Large intestine (tissue), 3 donors: ENCODE results near the gene MAP7D3. TPM values are rescaled to one million over a fixed set of nuclear protein-coding genes. Genes with fewer than 3 reads are reported as not detected.
"Not testable (repeated sequence)": the region's sequence is repeated elsewhere in the genome, so short reads cannot be mapped to it uniquely, and the experiment has no call there.

ENCODE experiments used
- DNase-seq, 2 donors: peaks; one replicate each; pipeline versions ENCODE4 v3.0.0 to v3.0.0-alpha.2; 2013
- H3K27ac ChIP-seq: one replicate; pipeline ENCODE4 v1.5.1; 2013; ENCODE audit warnings: low read length
- H3K27me3 ChIP-seq: 2 replicates; pipeline ENCODE4 v1.6.1; 2013; ENCODE audit warnings: low read length; ENCODE audit not compliant: control insufficient read depth, insufficient read depth
- H3K36me3 ChIP-seq: 2 replicates; pipeline ENCODE4 v1.6.1; 2013; ENCODE audit warnings: low read length; ENCODE audit not compliant: control insufficient read depth, insufficient read depth
- H3K4me1 ChIP-seq: one replicate; pipeline ENCODE4 v1.6.1; 2013; ENCODE audit warnings: low read length; ENCODE audit not compliant: control insufficient read depth, insufficient read depth
- H3K4me3 ChIP-seq: one replicate; pipeline ENCODE4 v1.5.1; 2013; ENCODE audit warnings: low read length
- H3K9me3 ChIP-seq: one replicate; pipeline ENCODE4 v1.6.1; 2013; ENCODE audit warnings: mild to moderate bottlenecking, low read depth, low read length, moderate library complexity; ENCODE audit not compliant: control insufficient read depth
- WGBS: methylation state at CpG from one replicate; pipeline ENCODE4 v1.1.5; 2013; ENCODE audit warnings: low lambda C conversion rate; ENCODE audit not compliant: insufficient coverage; 5-methylcytosine and 5-hydroxymethylcytosine counted together
- polyA plus RNA-seq: library from polyadenylated mRNA; unstranded; fragments of 120-200 nt; gene quantifications from one replicate; pipeline ENCODE4 v1.2.1, GENCODE V29; 2013

The MAP7D3 gene
- polyA plus RNA-seq, 1 donor = 5.5 TPM

GRCh38 chrX:136250191-136251040, 784 bp downstream of the MAP7D3 start:
- H3K36me3 ChIP-seq = no peaks in the 10 kb centered on the region
- no peaks in the 10 kb centered on the region for H3K4me1 ChIP-seq
- H3K27me3 ChIP-seq = peaks cover 14% of the 10 kb centered on the region
- H3K9me3 ChIP-seq = no peaks in the 10 kb centered on the region
- peak in 1 of 2 donors; percentile 26 for DNase-seq
- WGBS = no CpG with 5 or more reads among the region's 53 CpGs
- H3K27ac ChIP-seq = no peak overlapping the region
- H3K4me3 ChIP-seq = peak overlapping the region; percentile 46

- Histone ChIP-seq H3K27me3 (peaks cover 11% of the 10 kb centered on the region), H3K36me3 (peaks cover 6% of the 10 kb centered on the region), H3K27ac (no peak overlapping the region), H3K9me3 (no peaks in the 10 kb centered on the region), H3K4me1 (no peaks in the 10 kb centered on the region), H3K4me3 (no peak overlapping the region)
- DNase-seq = no peak
- no CpG with 5 or more reads among the region's 6 CpGs for WGBS
These were observed 5.0 kb downstream of the MAP7D3 start for GRCh38 chrX:136246201-136246600.

GRCh38 chrX:136237849-136238248, 13.4 kb downstream of the MAP7D3 start:
- no CpG with 5 or more reads among the region's 4 CpGs for WGBS
- not testable (repeated sequence) for H3K4me3 ChIP-seq, H3K27me3 ChIP-seq, H3K4me1 ChIP-seq, DNase-seq, H3K9me3 ChIP-seq, H3K27ac ChIP-seq, H3K36me3 ChIP-seq

- H3K4me1 ChIP-seq = no peaks in the 10 kb centered on the region
- no peaks in the 10 kb centered on the region for H3K9me3 ChIP-seq
- no peak for DNase-seq
- H3K36me3 ChIP-seq = no peaks in the 10 kb centered on the region
- H3K27me3 ChIP-seq = no peaks in the 10 kb centered on the region
- no CpG with 5 or more reads among the region's 3 CpGs for WGBS
- no peak overlapping the region for H3K27ac ChIP-seq
- no peak overlapping the region for H3K4me3 ChIP-seq
These were observed 14.1 kb downstream of the MAP7D3 start for GRCh38 chrX:136237074-136237473.

- Histone ChIP-seq H3K9me3 (no peaks in the 10 kb centered on the region), H3K27ac (no peak overlapping the region), H3K36me3 (no peaks in the 10 kb centered on the region), H3K4me3 (no peak overlapping the region), H3K4me1 (no peaks in the 10 kb centered on the region), H3K27me3 (no peaks in the 10 kb centered on the region)
- no peak for DNase-seq
- no CpG with 5 or more reads among the region's 3 CpGs for WGBS
These were observed 22.4 kb downstream of the MAP7D3 start for GRCh38 chrX:136228839-136229207.

GRCh38 chrX:136227948-136228838, 23.0 kb downstream of the MAP7D3 start:
- DNase-seq = no peak
- no peak overlapping the region for H3K4me3 ChIP-seq
- 93% methylated on average over 3 of the region's 8 CpGs for WGBS
- H3K4me1 ChIP-seq = no peaks in the 10 kb centered on the region
- no peak overlapping the region for H3K27ac ChIP-seq
- H3K36me3 ChIP-seq = no peaks in the 10 kb centered on the region
- H3K27me3 ChIP-seq = no peaks in the 10 kb centered on the region
- no peaks in the 10 kb centered on the region for H3K9me3 ChIP-seq

GRCh38 chrX:136227074-136227473, 24.1 kb downstream of the MAP7D3 start:
- Histone ChIP-seq H3K27me3 (no peaks in the 10 kb centered on the region), H3K36me3 (peaks cover 2% of the 10 kb centered on the region)

GRCh38 chrX:136221851-136222513, 29.2 kb downstream of the MAP7D3 start:
- DNase-seq = no peak
- H3K9me3 ChIP-seq = no peaks in the 10 kb centered on the region
- H3K36me3 ChIP-seq = peaks cover 5% of the 10 kb centered on the region
- H3K4me3 ChIP-seq = no peak overlapping the region
- no CpG with 5 or more reads among the region's 3 CpGs for WGBS
- no peaks in the 10 kb centered on the region for H3K27me3 ChIP-seq
- no peaks in the 10 kb centered on the region for H3K4me1 ChIP-seq
- no peak overlapping the region for H3K27ac ChIP-seq

More at GRCh38 chrX:136227074-136227473, 24.1 kb downstream of the MAP7D3 start:
- Histone ChIP-seq H3K4me3 (no peak overlapping the region), H3K9me3 (no peaks in the 10 kb centered on the region), H3K27ac (no peak overlapping the region), H3K4me1 (no peaks in the 10 kb centered on the region)
- no peak for DNase-seq

GRCh38 chrX:136220951-136221350, 30.2 kb downstream of the MAP7D3 start:
- H3K36me3 ChIP-seq = peaks cover 5% of the 10 kb centered on the region
- H3K27me3 ChIP-seq = no peaks in the 10 kb centered on the region
- no peak for DNase-seq
- no peak overlapping the region for H3K27ac ChIP-seq
- no peaks in the 10 kb centered on the region for H3K9me3 ChIP-seq
- no CpG with 5 or more reads among the region's 3 CpGs for WGBS
- H3K4me1 ChIP-seq = no peaks in the 10 kb centered on the region
- no peak overlapping the region for H3K4me3 ChIP-seq

- Histone ChIP-seq H3K4me1 (no peaks in the 10 kb centered on the region), H3K27ac (no peak overlapping the region), H3K36me3 (peaks cover 5% of the 10 kb centered on the region), H3K9me3 (no peaks in the 10 kb centered on the region), H3K4me3 (no peak overlapping the region), H3K27me3 (no peaks in the 10 kb centered on the region)
- no peak for DNase-seq
- WGBS = no CpG with 5 or more reads among the region's 4 CpGs
These were observed 30.7 kb downstream of the MAP7D3 start for GRCh38 chrX:136220540-136220939.
